HCT116 (cell line): Measurements from ENCODE around the gene ANKHD1. TPM values are rescaled to one million over a fixed set of nuclear protein-coding genes. Genes with fewer than 3 reads are reported as not detected.

Experiments used
- ATAC-seq: fragments of 200-7000 bp; cut with Tn5 transposase; 2 replicates; pipeline ENCODE4 v1.9.1; 2020; ENCODE audit warnings: mild to moderate bottlenecking, moderate library complexity
- BruUV-seq: library from RNA; stranded (reverse); fragments of 400-500 nt; replicated peaks from 2 replicates; lab custom pipeline; 2021; lab: Mats Ljungman, UMichigan
- CTCF ChIA-PET: fragments of 300-600 bp; sonication (Branson Sonifier 250); formaldehyde crosslinking; loops from one replicate; lab custom pipeline; 2021; ENCODE audit warnings: antibody characterized with exemption; lab: Charles Lee
- POLR2A ChIA-PET: fragments of 300-600, 350-600 bp; sonication (Branson Sonifier 250); formaldehyde crosslinking; loops from one replicate; lab custom pipeline; 2021; ENCODE audit warnings: antibody characterized with exemption; lab: Charles Lee
- RAD21 ChIA-PET, 2 experiments: fragments of 300-600 bp; sonication (Branson Sonifier 250); formaldehyde crosslinking; loops; one replicate each; lab custom pipeline; 2023; ENCODE audit warnings: low total read pairs in 2 of 2; ENCODE audit not compliant: uncharacterized antibody in 2 of 2, unreplicated experiment in 2 of 2, low non-redundant PET in 1 of 2; lab: Charles Lee
- DNase-seq: peaks from one replicate; pipeline ENCODE4 v3.0.0-alpha.2; 2010; ENCODE audit warnings: low read depth, low spot score
- H2AFZ ChIP-seq: fragments of 200-600 bp; shearing (Covaris generic), sonication (generic); 2 replicates; pipeline ENCODE4 v1.6.1; 2017; ENCODE audit warnings: low read depth, mixed run types, mixed read lengths, antibody characterized with exemption, low read length; ENCODE audit not compliant: poor library complexity, severe bottlenecking
- H3K27ac ChIP-seq: 2 replicates; pipeline ENCODE4 v1.5.1; 2012; ENCODE audit warnings: low read depth, low read length
- H3K27me3 ChIP-seq: fragments of 200-600 bp; sonication (generic); 2 replicates; pipeline ENCODE4 v1.6.1; 2016; ENCODE audit warnings: mixed run types, low read length, mixed read lengths; ENCODE audit not compliant: insufficient read depth
- H3K36me3 ChIP-seq, 2 experiments: fragments of 200-500 bp in 1 of 2; fragments of 200-600 bp in 1 of 2; sonication (Bioruptor generic) in 1 of 2; sonication (generic) in 1 of 2; 2 replicates each; pipeline versions ENCODE4 v1.5.1 to v1.6.1; 2014 to 2016; ENCODE audit warnings: low read length in 2 of 2, inconsistent platforms in 1 of 2, mixed read lengths in 1 of 2, mixed run types in 1 of 2; ENCODE audit not compliant: insufficient read depth in 2 of 2, control insufficient read depth in 1 of 2
- H3K4me1 ChIP-seq, 2 experiments: fragments of 200-600 bp in 1 of 2; sonication (generic) in 1 of 2; 2 replicates each; pipeline versions ENCODE4 v1.5.1 to v1.6.1; 2012 to 2017; ENCODE audit warnings: low read length in 2 of 2, inconsistent platforms in 1 of 2, mild to moderate bottlenecking in 1 of 2, mixed read lengths in 1 of 2, mixed run types in 1 of 2, moderate library complexity in 1 of 2; ENCODE audit not compliant: insufficient read depth in 2 of 2, control insufficient read depth in 1 of 2
- H3K4me2 ChIP-seq: fragments of 200-600 bp; sonication (generic); 2 replicates; pipeline ENCODE4 v1.6.1; 2017; ENCODE audit warnings: mixed run types, low read length, mixed read lengths
- H3K4me3 ChIP-seq, 2 experiments: fragments of 200-600 bp in 1 of 2; sonication (generic) in 1 of 2; replicated peaks in 1 of 2; 2 replicates each; pipeline ENCODE4 v1.5.1; 2011 to 2016; ENCODE audit warnings: low read length in 2 of 2, control low read depth in 1 of 2, low read depth in 1 of 2, mild to moderate bottlenecking in 1 of 2, mixed read lengths in 1 of 2, mixed run types in 1 of 2
- H3K79me2 ChIP-seq: fragments of 200-600 bp; sonication (generic); 2 replicates; pipeline ENCODE4 v1.6.1; 2017; ENCODE audit warnings: mild to moderate bottlenecking, mixed run types, low read length, moderate library complexity, mixed read lengths; ENCODE audit not compliant: insufficient read depth
- H3K9ac ChIP-seq: fragments of 200-600 bp; sonication (generic); 2 replicates; pipeline ENCODE4 v1.6.1; 2016; ENCODE audit warnings: low read length, mixed read lengths
- H3K9me2 ChIP-seq: fragments of 200-600 bp; sonication (generic), shearing (Covaris generic); 2 replicates; pipeline ENCODE4 v1.6.1; 2017; ENCODE audit warnings: mixed run types, mild to moderate bottlenecking, moderate library complexity; ENCODE audit not compliant: insufficient read depth
- H3K9me3 ChIP-seq, 2 experiments: fragments of 200-500 bp in 1 of 2; fragments of 200-600 bp in 1 of 2; sonication (Bioruptor generic) in 1 of 2; sonication (generic) in 1 of 2; 2 replicates each; pipeline ENCODE4 v1.6.1; 2014 to 2017; ENCODE audit warnings: low read length in 2 of 2, mixed read lengths in 2 of 2, inconsistent platforms in 1 of 2, low read depth in 1 of 2, mild to moderate bottlenecking in 1 of 2, mixed run types in 1 of 2, moderate library complexity in 1 of 2; ENCODE audit not compliant: control insufficient read depth in 1 of 2, insufficient read depth in 1 of 2
- H4K20me1 ChIP-seq: fragments of 200-600 bp; sonication (generic), shearing (Covaris generic); 2 replicates; pipeline ENCODE4 v1.6.1; 2017; ENCODE audit warnings: mixed run types, mild to moderate bottlenecking, moderate library complexity; ENCODE audit not compliant: insufficient read depth
- CBX3 ChIP-seq: IDR thresholded peaks from 2 replicates; pipeline ENCODE4 v1.6.1; 2012; ENCODE audit warnings: low read depth
- CEBPB ChIP-seq: IDR thresholded peaks from 2 replicates; pipeline ENCODE4 v1.6.1; 2012; ENCODE audit warnings: low read depth
- CTCF ChIP-seq, 3 experiments: fragments of 200-600 bp in 1 of 3; sonication (generic) in 1 of 3; IDR thresholded peaks in 2 of 3; conservative IDR thresholded peaks in 1 of 3; 2 replicates each; pipeline ENCODE4 v1.5.1; 2012 to 2017; ENCODE audit warnings: low read depth in 2 of 3, low read length in 2 of 3, antibody characterized with exemption in 1 of 3, borderline replicate concordance in 1 of 3, control low read depth in 1 of 3, mild to moderate bottlenecking in 1 of 3, mixed read lengths in 1 of 3, mixed run types in 1 of 3, moderate library complexity in 1 of 3; ENCODE audit not compliant: insufficient read depth in 1 of 3
- EGR1 ChIP-seq: IDR thresholded peaks from 2 replicates; pipeline ENCODE4 v1.6.1; 2012; ENCODE audit warnings: low read depth
- ELF1 ChIP-seq: IDR thresholded peaks from 2 replicates; pipeline ENCODE4 v1.6.1; 2012; ENCODE audit warnings: low read depth, borderline replicate concordance
- EZH2 ChIP-seq: fragments of 200-600 bp; sonication (generic); IDR thresholded peaks from 2 replicates; pipeline ENCODE4 v1.6.1; 2017; ENCODE audit warnings: antibody characterized with exemption, mixed run types
- EZH2phosphoT487 ChIP-seq: fragments of 200-600 bp; IDR thresholded peaks from 2 replicates; pipeline ENCODE4 v1.6.1; 2018; ENCODE audit warnings: antibody characterized with exemption, borderline replicate concordance
- FOSL1 ChIP-seq: IDR thresholded peaks from 2 replicates; pipeline ENCODE4 v1.6.1; 2012; ENCODE audit warnings: low read depth
- JUND ChIP-seq: IDR thresholded peaks from 2 replicates; pipeline ENCODE4 v1.6.1; 2012
- MAX ChIP-seq: IDR thresholded peaks from 2 replicates; pipeline ENCODE4 v1.6.1; 2012
- POLR2A ChIP-seq: IDR thresholded peaks from 2 replicates; pipeline ENCODE4 v1.7.0; 2011; ENCODE audit warnings: borderline replicate concordance; ENCODE audit not compliant: insufficient read depth, insufficient read length; ENCODE audit errors: extremely low read depth
- RAD21 ChIP-seq: IDR thresholded peaks from 2 replicates; pipeline ENCODE4 v1.6.1; 2012; ENCODE audit warnings: low read depth, mild to moderate bottlenecking
- REST ChIP-seq: IDR thresholded peaks from 2 replicates; pipeline ENCODE4 v1.6.1; 2012; ENCODE audit warnings: low read depth
- SIN3A ChIP-seq: IDR thresholded peaks from 2 replicates; pipeline ENCODE4 v1.6.1; 2012; ENCODE audit warnings: low read depth
- SP1 ChIP-seq: IDR thresholded peaks from 2 replicates; pipeline ENCODE4 v1.6.1; 2012; ENCODE audit warnings: low read depth
- SRF ChIP-seq: IDR thresholded peaks from 2 replicates; pipeline ENCODE4 v1.6.1; 2012; ENCODE audit warnings: low read depth
- TCF7L2 ChIP-seq: IDR thresholded peaks from 2 replicates; pipeline ENCODE4 v1.7.0; 2011; ENCODE audit warnings: borderline replicate concordance, inconsistent platforms; ENCODE audit not compliant: insufficient read depth, insufficient read length; ENCODE audit errors: extremely low read depth
- YY1 ChIP-seq: IDR thresholded peaks from 2 replicates; pipeline ENCODE4 v1.6.1; 2011; ENCODE audit warnings: low read length, low read depth, moderate library complexity, mild to moderate bottlenecking; ENCODE audit not compliant: insufficient replicate concordance; ENCODE audit errors: extremely low read depth
- ZBTB33 ChIP-seq: IDR thresholded peaks from 2 replicates; pipeline ENCODE4 v1.6.1; 2011; ENCODE audit warnings: mild to moderate bottlenecking, low read length, moderate library complexity; ENCODE audit not compliant: insufficient replicate concordance; ENCODE audit errors: extremely low read depth
- ZFX ChIP-seq: fragments of 450-650 bp; IDR thresholded peaks from 2 replicates; pipeline ENCODE4 v1.6.1; 2017
- intact Hi-C: fragments of 100-400 bp; cut with micrococcal nuclease; formaldehyde crosslinking; loops from 2 replicates; pipeline ENCODE4 v1.10.0; 2022
- total RNA-seq: library from RNA; stranded (reverse); gene quantifications from one replicate; pipeline ENCODE4 v1.2.1, GENCODE V29; 2021; ENCODE audit not compliant: unreplicated experiment

Gene ANKHD1
- total RNA-seq, 1 experiment from 2014 or later: 80.8 TPM

GRCh38 chr5:140556438-140556837 lies 154.8 kb downstream of the ANKHD1 start:
- intact Hi-C loops: loop anchor here (5.0 kb wide), 1 partner anchor 156 kb away; no protein-coding TSS in a partner anchor
- ATAC-seq: no peak
- H3K4me2 ChIP-seq: peak overlapping the region; percentile 76
- ChIA-PET CTCF (no interaction called here), RAD21 (no interaction called here), POLR2A (no interaction called here)
- H3K9me2 ChIP-seq: no peaks in the 10 kb centered on the region
- peak overlapping the region; percentile 82 to 85 for H3K4me3 ChIP-seq
- peaks cover 8 to 32% of the 10 kb centered on the region in 2 experiments for H3K4me1 ChIP-seq
- peak overlapping the region; percentile 80; the same call in 1 of the 2 replicates for H3K27ac ChIP-seq
- no peak for DNase-seq
- H2AFZ ChIP-seq: no peak overlapping the region
- H3K79me2 ChIP-seq: peaks cover 54% of the 10 kb centered on the region
- TF ChIP-seq MAX: no peak
- TF ChIP-seq CEBPB: no peak
- TF ChIP-seq EZH2phosphoT487: no peak
- TF ChIP-seq FOSL1: no peak
- TF ChIP-seq REST: no peak
- no peak for TF ChIP-seq YY1
- no peak for TF ChIP-seq ELF1
- no peak for TF ChIP-seq EZH2
- TF ChIP-seq CTCF (IDR thresholded peaks at IDR 0.05 in 2 of 3, conservative IDR thresholded peaks at IDR 0.05 in 1 of 3; ENCODE audit: borderline replicate concordance in 1 of 3, insufficient read depth in 1 of 3, low read depth in 2 of 3, low read length in 2 of 3): no peak
- no peak for TF ChIP-seq TCF7L2
- TF ChIP-seq CBX3: no peak
- no peak for TF ChIP-seq RAD21
- TF ChIP-seq JUND: no peak
- no peak for TF ChIP-seq EGR1
- TF ChIP-seq ZFX: no peak
- no peak for TF ChIP-seq SRF
- TF ChIP-seq ZBTB33: no peak
- TF ChIP-seq POLR2A: no peak
- no peak for TF ChIP-seq SIN3A
- no peak for TF ChIP-seq SP1
- peak overlapping the region; percentile 89 for H3K9ac ChIP-seq
- TSS peak; percentile 68 for BruUV-seq
- no peaks in the 10 kb centered on the region; the same call in 1 of the 2 replicates for H4K20me1 ChIP-seq
- peaks cover 4 to 11% of the 10 kb centered on the region in 2 experiments; a peak in 2 of 4 replicates for H3K36me3 ChIP-seq
- no peaks in the 10 kb centered on the region for H3K27me3 ChIP-seq
- H3K9me3 ChIP-seq: no peaks in the 10 kb centered on the region
